HepG2 (cell line): ENCODE measurements around the gene TRPV5. TPM values are rescaled to one million over a fixed set of nuclear protein-coding genes. Genes with fewer than 3 reads are reported as not detected.

ENCODE experiments used
- ATAC-seq: fragments of 200-7000 bp; cut with Tn5 transposase; 3 replicates; pipeline ENCODE4 v1.9.1; 2020; ENCODE audit warnings: mild to moderate bottlenecking, moderate library complexity
- BruUV-seq: library from RNA; stranded (reverse); fragments of 400-500 nt; replicated peaks from 2 replicates; lab custom pipeline; 2021; lab: Mats Ljungman, UMichigan
- CTCF ChIA-PET: fragments of 300-600 bp; formaldehyde crosslinking; extraction: SDS; loops from one replicate; lab custom pipeline; 2021; ENCODE audit warnings: low total read pairs, inconsistent platforms, low intra/inter-chr PET ratio; lab: Yijun Ruan, JAX
- POLR2A ChIA-PET: fragments of 350-600 bp; sonication (Branson Sonifier 250); formaldehyde crosslinking; loops from one replicate; lab custom pipeline; 2020; ENCODE audit warnings: antibody characterized with exemption, inconsistent platforms; lab: Yijun Ruan, JAX
- DNase-seq: peaks from one replicate; pipeline ENCODE4 v3.0.0-alpha.2; 2015; ENCODE audit warnings: low spot score
- FAIRE-seq: peaks from 3 replicates; lab custom pipeline; 2011; peaks lifted over from hg19 to GRCh38; lab: Jason Lieb, UNC
- H2AFZ ChIP-seq: one replicate; pipeline ENCODE4 v1.6.1; 2011; ENCODE audit warnings: low read length, inconsistent platforms
- H3K27ac ChIP-seq: fragments of 300-600 bp; 3 replicates; pipeline ENCODE4 v1.8.0; 2011; ENCODE audit warnings: mixed run types, mild to moderate bottlenecking, mixed read lengths, low read length, inconsistent platforms; ENCODE audit not compliant: insufficient read depth; ENCODE audit errors: extremely low read length
- H3K27me3 ChIP-seq, 2 experiments: fragments of 200-600 bp in 1 of 2; 2 replicates in 1 of 2; 3 replicates in 1 of 2; pipeline versions ENCODE4 v1.6.0 to v1.8.0; 2011; ENCODE audit warnings: low read length in 2 of 2, mild to moderate bottlenecking in 2 of 2, moderate library complexity in 2 of 2, inconsistent platforms in 1 of 2; ENCODE audit not compliant: insufficient read depth in 2 of 2, control insufficient read depth in 1 of 2
- H3K36me3 ChIP-seq, 2 experiments: fragments of 200-600 bp in 1 of 2; replicated peaks in 1 of 2; 2 replicates in 1 of 2; 3 replicates in 1 of 2; pipeline versions ENCODE4 v1.5.1 to v1.8.0; 2011; ENCODE audit warnings: low read length in 2 of 2, inconsistent platforms in 1 of 2; ENCODE audit not compliant: insufficient read depth in 2 of 2, control insufficient read depth in 1 of 2
- H3K4me1 ChIP-seq: 2 replicates; pipeline ENCODE4 v1.5.1; 2012; ENCODE audit warnings: low read length, inconsistent platforms; ENCODE audit not compliant: insufficient read depth
- H3K4me2 ChIP-seq: 2 replicates; pipeline ENCODE4 v1.6.0; 2011; ENCODE audit warnings: low read depth, low read length, inconsistent platforms
- H3K4me3 ChIP-seq, 3 experiments: fragments of 200-600 bp in 1 of 3; sonication (generic), shearing (Covaris generic) in 1 of 3; replicated peaks in 1 of 3; 2 replicates each; pipeline ENCODE4 v1.5.1; 2011 to 2016; ENCODE audit warnings: low read length in 3 of 3, inconsistent platforms in 2 of 3, low read depth in 2 of 3, mild to moderate bottlenecking in 2 of 3, control low read depth in 1 of 3, mixed read lengths in 1 of 3; ENCODE audit not compliant: insufficient read depth in 1 of 3
- H3K79me2 ChIP-seq: one replicate; pipeline ENCODE4 v1.6.1; 2011; ENCODE audit warnings: low read length, inconsistent platforms; ENCODE audit not compliant: insufficient read depth
- H3K9ac ChIP-seq: 2 replicates; pipeline ENCODE4 v1.6.0; 2011; ENCODE audit warnings: mild to moderate bottlenecking, low read depth, low read length, inconsistent platforms; ENCODE audit not compliant: insufficient read depth
- H3K9me3 ChIP-seq: 2 replicates; pipeline ENCODE4 v1.5.1; 2012; ENCODE audit warnings: mild to moderate bottlenecking, low read length
- H4K20me1 ChIP-seq: 2 replicates; pipeline ENCODE4 v1.6.0; 2011; ENCODE audit warnings: inconsistent platforms, mild to moderate bottlenecking, low read length, moderate library complexity; ENCODE audit not compliant: insufficient read depth
- FOXA1 ChIP-seq, 2 experiments: fragments of 450-650 bp in 1 of 2; sonication (generic) in 1 of 2; formaldehyde crosslinking in 1 of 2; IDR thresholded peaks; 2 replicates each; pipeline versions ENCODE4 v1.4.0 to v1.6.1; 2016 to 2020; ENCODE audit warnings: missing genetic modification reagents in 1 of 2
- FOXA3 ChIP-seq: IDR thresholded peaks from 2 replicates; pipeline ENCODE4 v1.6.1; 2016; ENCODE audit warnings: missing genetic modification reagents, missing compliant biosample characterization
- MTF1 ChIP-seq: sonication (generic); formaldehyde crosslinking; IDR thresholded peaks from 2 replicates; pipeline ENCODE4 v1.5.0; 2020; ENCODE audit warnings: missing genetic modification reagents
- NCOA2 ChIP-seq: sonication (generic); formaldehyde crosslinking; IDR thresholded peaks from 2 replicates; pipeline ENCODE4 v1.8.0; 2022; ENCODE audit warnings: inconsistent platforms
- POLR2AphosphoS5 ChIP-seq: IDR thresholded peaks from 2 replicates; pipeline ENCODE4 v1.6.1; 2012; ENCODE audit warnings: low read depth, low read length
- PRPF4 ChIP-seq: fragments of 200-400 bp; formaldehyde crosslinking; IDR thresholded peaks from 2 replicates; pipeline ENCODE4 v1.6.1; 2016; ENCODE audit warnings: low read length, low read depth; ENCODE audit not compliant: poor library complexity, severe bottlenecking
- SETDB1 ChIP-seq: sonication (generic); formaldehyde crosslinking; IDR thresholded peaks from 2 replicates; pipeline ENCODE4 v1.5.1; 2020; ENCODE audit warnings: missing genetic modification reagents, mild to moderate bottlenecking, borderline replicate concordance
- SMARCE1 ChIP-seq: fragments of 450-650 bp; IDR thresholded peaks from 2 replicates; pipeline ENCODE4 v1.6.1; 2017; ENCODE audit warnings: borderline replicate concordance
- SRF ChIP-seq: IDR thresholded peaks from 2 replicates; pipeline ENCODE4 v1.6.1; 2011; ENCODE audit warnings: mild to moderate bottlenecking, low read depth, low read length, moderate library complexity
- SYNCRIP ChIP-seq: fragments of 200-400 bp; formaldehyde crosslinking; IDR thresholded peaks from 2 replicates; pipeline ENCODE4 v1.6.1; 2018; ENCODE audit warnings: mild to moderate bottlenecking, low read depth, low read length; ENCODE audit not compliant: insufficient read depth
- ZBTB34 ChIP-seq: sonication (generic); formaldehyde crosslinking; IDR thresholded peaks from 2 replicates; pipeline ENCODE4 v1.8.0; 2022; ENCODE audit warnings: mild to moderate bottlenecking, missing genetic modification reagents
- ZNF33B ChIP-seq: sonication (generic); formaldehyde crosslinking; IDR thresholded peaks from 2 replicates; pipeline ENCODE4 v1.5.1; 2020; ENCODE audit warnings: mild to moderate bottlenecking, missing genetic modification reagents
- ZNF512B ChIP-seq: sonication (generic); formaldehyde crosslinking; IDR thresholded peaks from 2 replicates; pipeline ENCODE4 v1.5.1; 2020; ENCODE audit warnings: missing genetic modification reagents, mild to moderate bottlenecking, borderline replicate concordance
- ZNF589 ChIP-seq: sonication (generic); formaldehyde crosslinking; conservative IDR thresholded peaks from 2 replicates; pipeline ENCODE4 v1.8.0; 2022; ENCODE audit warnings: mild to moderate bottlenecking, moderate library complexity, missing genetic modification reagents
- ZNF652 ChIP-seq: IDR thresholded peaks from 2 replicates; pipeline ENCODE4 v1.6.1; 2016; ENCODE audit warnings: low read depth, borderline replicate concordance
- ZNF788 ChIP-seq: sonication (generic); formaldehyde crosslinking; IDR thresholded peaks from 2 replicates; pipeline ENCODE4 v1.5.0; 2020; ENCODE audit warnings: mild to moderate bottlenecking, missing genetic modification reagents, borderline replicate concordance
- ZNF800 ChIP-seq: sonication (generic); formaldehyde crosslinking; IDR thresholded peaks from 2 replicates; pipeline ENCODE4 v1.4.0; 2020; ENCODE audit warnings: missing genetic modification reagents
- WGBS: methylation state at CpG from one replicate; pipeline ENCODE4 v1.1.6; 2017; ENCODE audit warnings: low lambda C conversion rate; 5-methylcytosine and 5-hydroxymethylcytosine counted together
- in situ Hi-C: cut with HindIII; loops from 2 replicates; pipeline ENCODE4 v1.10.0; 2017; ENCODE audit warnings: low pct_unique_long_range_greater_than_20kb; ENCODE audit not compliant: extremely low pct_ligation_motif_present
- intact Hi-C: fragments of 100-400 bp; cut with micrococcal nuclease; formaldehyde crosslinking; loops from one replicate; pipeline ENCODE4 v1.10.0; 2022; ENCODE audit not compliant: unreplicated experiment
- polyA plus RNA-seq, 8 experiments: library from polyadenylated mRNA; depleted of rRNA in 3 of 8; stranded (reverse) in 7 of 8; unstranded in 1 of 8; fragments of >200 nt; fragmentation: Illumina TruSeq in 4 of 8; extraction: Trizol in 4 of 8; gene quantifications; 2 replicates each; pipeline versions ENCODE4 v1.2.1 to v1.2.3, GENCODE V29; 2011 to 2016; ENCODE audit warnings: low read depth in 4 of 8, missing spikeins in 1 of 8, mixed read lengths in 1 of 8; ENCODE audit not compliant: insufficient read depth in 1 of 8
- total RNA-seq, 5 experiments: library from RNA; depleted of rRNA; stranded (reverse); fragments of >200 nt; fragmentation: Illumina TruSeq; extraction: Trizol; gene quantifications; 2 replicates each; pipeline ENCODE4 v1.2.3, GENCODE V29; 2016; ENCODE audit warnings: low read depth in 1 of 5

TRPV5 gene
- total and polyA plus RNA-seq, 2 of the 13 experiments (the other 11 are each of a cell fraction or from before 2014, with no cell fraction given): not detected

GRCh38 chr7:142943706-142944268 lies 10.2 kb upstream of the TRPV5 start:
- no peaks in the 10 kb centered on the region for H3K36me3 ChIP-seq
- no peak overlapping the region for H3K4me2 ChIP-seq
- no peak overlapping the region for H3K4me3 ChIP-seq
- peaks cover 0 to 20% of the 10 kb centered on the region in 2 experiments; a peak in 1 of 5 replicates for H3K27me3 ChIP-seq
- no peak for DNase-seq
- H3K9ac ChIP-seq: no peak overlapping the region
- BruUV-seq: no TSS peak
- no peak for FAIRE-seq
- intact Hi-C loops (no loop called here), in situ Hi-C loops (no loop called here)
- no peaks in the 10 kb centered on the region for H3K79me2 ChIP-seq
- H3K27ac ChIP-seq: no peak overlapping the region
- CTCF ChIA-PET: no interaction called here
- POLR2A ChIA-PET: no interaction called here
- ATAC-seq: no peak
- no peaks in the 10 kb centered on the region for H4K20me1 ChIP-seq
- no peak overlapping the region for H2AFZ ChIP-seq
- H3K9me3 ChIP-seq: no peaks in the 10 kb centered on the region
- no peaks in the 10 kb centered on the region for H3K4me1 ChIP-seq
- WGBS: 0% methylated on average over 4 of the region's 7 CpGs
- TF ChIP-seq ZNF589 (CRISPR knock-in tag) (no peak), ZNF800 (CRISPR knock-in tag) (no peak), SRF (no peak), NCOA2 (CRISPR knock-in tag) (no peak), SYNCRIP (no peak), ZBTB34 (no peak), FOXA1 (IDR thresholded peaks at IDR 0.05) (no peak), FOXA1 (CRISPR knock-in tag; IDR thresholded peaks at IDR 0.05) (no peak), PRPF4 (no peak), ZNF512B (CRISPR knock-in tag) (no peak), FOXA3 (CRISPR knock-in tag) (no peak), SETDB1 (CRISPR knock-in tag) (no peak), ZNF652 (CRISPR knock-in tag) (no peak), MTF1 (CRISPR knock-in tag) (no peak), ZNF33B (CRISPR knock-in tag) (no peak), SMARCE1 (no peak), POLR2AphosphoS5 (no peak), ZNF788 (CRISPR knock-in tag) (no peak)
- TF ChIP-seq, all 625 proteins: peak for 0
